Keratinocyte (primary cell): Measurements from ENCODE around the gene RPL4.

Source experiments
- EZH2 ChIP-seq: IDR thresholded peaks from one replicate; pipeline ENCODE4 v1.6.1; 2012; ENCODE audit warnings: inconsistent platforms, mild to moderate bottlenecking, low read length, moderate library complexity
- TF ChIP-seq, protein P1 (sequence below), 3 experiments: IDR thresholded peaks in 1 of 3; conservative IDR thresholded peaks in 1 of 3; optimal IDR thresholded peaks in 1 of 3; 2 replicates in 2 of 3; 3 replicates in 1 of 3; pipeline versions ENCODE3 to v1.5.1; 2011; ENCODE audit warnings: low read length in 3 of 3, mild to moderate bottlenecking in 3 of 3, moderate library complexity in 2 of 3, control low read depth in 1 of 3, inconsistent platforms in 1 of 3; ENCODE audit not compliant: insufficient read depth in 2 of 3; ENCODE audit errors: extremely low read depth in 1 of 3

DNA sequence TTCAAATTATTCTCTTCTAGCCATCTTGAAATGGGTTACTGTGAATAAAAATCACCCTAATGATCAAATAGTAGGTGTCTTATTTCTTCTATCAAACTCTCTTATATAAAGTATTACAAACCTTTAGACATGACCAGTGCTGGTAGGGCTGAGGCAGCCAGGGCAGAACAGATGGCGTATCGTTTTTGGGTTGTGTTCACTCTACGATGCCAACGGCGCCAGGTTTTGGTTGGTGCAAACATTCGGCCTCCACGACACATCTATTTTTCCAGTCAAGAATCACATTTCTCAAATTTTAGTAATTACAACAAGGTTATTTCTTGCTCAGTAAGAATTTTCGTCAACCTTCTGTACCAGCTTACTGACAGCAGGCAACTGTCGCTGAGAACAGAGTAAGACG, 2.2 kb downstream of the RPL4 start:
- TF ChIP-seq, protein P1, sequence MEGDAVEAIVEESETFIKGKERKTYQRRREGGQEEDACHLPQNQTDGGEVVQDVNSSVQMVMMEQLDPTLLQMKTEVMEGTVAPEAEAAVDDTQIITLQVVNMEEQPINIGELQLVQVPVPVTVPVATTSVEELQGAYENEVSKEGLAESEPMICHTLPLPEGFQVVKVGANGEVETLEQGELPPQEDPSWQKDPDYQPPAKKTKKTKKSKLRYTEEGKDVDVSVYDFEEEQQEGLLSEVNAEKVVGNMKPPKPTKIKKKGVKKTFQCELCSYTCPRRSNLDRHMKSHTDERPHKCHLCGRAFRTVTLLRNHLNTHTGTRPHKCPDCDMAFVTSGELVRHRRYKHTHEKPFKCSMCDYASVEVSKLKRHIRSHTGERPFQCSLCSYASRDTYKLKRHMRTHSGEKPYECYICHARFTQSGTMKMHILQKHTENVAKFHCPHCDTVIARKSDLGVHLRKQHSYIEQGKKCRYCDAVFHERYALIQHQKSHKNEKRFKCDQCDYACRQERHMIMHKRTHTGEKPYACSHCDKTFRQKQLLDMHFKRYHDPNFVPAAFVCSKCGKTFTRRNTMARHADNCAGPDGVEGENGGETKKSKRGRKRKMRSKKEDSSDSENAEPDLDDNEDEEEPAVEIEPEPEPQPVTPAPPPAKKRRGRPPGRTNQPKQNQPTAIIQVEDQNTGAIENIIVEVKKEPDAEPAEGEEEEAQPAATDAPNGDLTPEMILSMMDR (optimal IDR thresholded peaks at IDR 0.05 in 1 of 3, IDR thresholded peaks at IDR 0.05 in 1 of 3, conservative IDR thresholded peaks at IDR 0.05 in 1 of 3; ENCODE audit: extremely low read depth in 1 of 3, insufficient read depth in 2 of 3, low read length in 3 of 3) = no peak
- no peak for TF ChIP-seq EZH2
